ENCODE measurements around the gene PBXIP1. TPM values are rescaled to one million over a fixed set of nuclear protein-coding genes. Genes with fewer than 3 reads are reported as not detected.
A peak's percentile ranks its signal among the peaks of the same experiment; 100 is the strongest.

PBXIP1 gene
- total and polyA plus RNA-seq, 2 of the 13 experiments (the other 11 are each of a cell fraction or from before 2014, with no cell fraction given) = 16.3 to 31.9 TPM

- TF ChIP-seq ZNF570 (CRISPR knock-in tag; IDR thresholded peaks at IDR 0.05; ENCODE audit: borderline replicate concordance) (0 out of 2 replicates have a peak, but pooled peaks have one; percentile 0), REXO4 (CRISPR knock-in tag; IDR thresholded peaks at IDR 0.05; ENCODE audit: borderline replicate concordance) (peak; percentile 96; the same call in 1 of the 2 replicates), ZBTB38 (CRISPR knock-in tag; IDR thresholded peaks at IDR 0.05) (peak; percentile 11; the same call in 1 of the 2 replicates), ZNF615 (CRISPR knock-in tag; IDR thresholded peaks at IDR 0.05; ENCODE audit: borderline replicate concordance) (peak; percentile 96; the same call in 1 of the 2 replicates), SP2 (CRISPR knock-in tag; IDR thresholded peaks at IDR 0.05) (peak; percentile 51; the same call in 1 of the 2 replicates), ZNF264 (CRISPR knock-in tag; IDR thresholded peaks at IDR 0.05) (no peak), ZFP37 (CRISPR knock-in tag; IDR thresholded peaks at IDR 0.05; ENCODE audit: borderline replicate concordance) (no peak)
Measured at GRCh38 chr1:154935749-154936554, 19.9 kb downstream of the PBXIP1 start (continued).

- Histone ChIP-seq H3K79me2 (ENCODE audit: insufficient read depth, low read length) (no peaks in the 10 kb centered on the region), H4K20me1 (ENCODE audit: insufficient read depth, low read length) (no peaks in the 10 kb centered on the region), H3K9ac (ENCODE audit: insufficient read depth, low read depth, low read length) (no peak overlapping the region), H3K4me2 (ENCODE audit: low read depth, low read length) (no peak overlapping the region), H3K4me3 (replicated peaks in 1 of 3; ENCODE audit: insufficient read depth in 1 of 3, low read depth in 2 of 3, low read length in 3 of 3) (no peak overlapping the region), H3K36me3 (replicated peaks in 1 of 2; ENCODE audit: control insufficient read depth in 1 of 2, insufficient read depth in 2 of 2, low read length in 2 of 2) (no peaks in the 10 kb centered on the region), H3K27me3 (ENCODE audit: control insufficient read depth in 1 of 2, insufficient read depth in 2 of 2, low read length in 2 of 2) (no peaks in the 10 kb centered on the region), H2AFZ (ENCODE audit: low read length) (no peak overlapping the region), H3K27ac (ENCODE audit: extremely low read length, insufficient read depth, low read length) (no peak overlapping the region), H3K4me1 (ENCODE audit: insufficient read depth, low read length) (peaks cover 62% of the 10 kb centered on the region), H3K9me3 (ENCODE audit: low read length) (no peaks in the 10 kb centered on the region)
- CTCF ChIA-PET (ENCODE audit: low intra/inter-chr PET ratio, low total read pairs) = no interaction called here
- DNase-seq (ENCODE audit: low spot score) = no peak
- no TSS peak for BruUV-seq (replicated peaks)
- 96% methylated on average over 5 of the region's 5 CpGs for WGBS (ENCODE audit: low lambda C conversion rate)
- TF ChIP-seq THAP9 (CRISPR knock-in tag; IDR thresholded peaks at IDR 0.05; ENCODE audit: borderline replicate concordance) (no peak), HNRNPK (IDR thresholded peaks at IDR 0.05; ENCODE audit: low read depth, low read length, poor library complexity, severe bottlenecking) (no peak), PAF1 (CRISPR knock-in tag; IDR thresholded peaks at IDR 0.05) (no peak), DRAP1 (CRISPR knock-in tag; IDR thresholded peaks at IDR 0.05) (no peak), ZNF121 (CRISPR knock-in tag; IDR thresholded peaks at IDR 0.05) (peak; percentile 39; the same call in 1 of the 2 replicates), ZNF629 (CRISPR knock-in tag; conservative IDR thresholded peaks at IDR 0.05) (peak; percentile 76)
- FAIRE-seq = no peak
- POLR2A ChIA-PET = no interaction called here
- intact Hi-C loops (cut with micrococcal nuclease; ENCODE audit: unreplicated experiment) = no loop called here
- in situ Hi-C loops (cut with HindIII; ENCODE audit: extremely low pct_ligation_motif_present, low pct_unique_long_range_greater_than_20kb) = no loop called here
- ATAC-seq = no peak
Measured at GRCh38 chr1:154934358-154934948, 21.4 kb downstream of the PBXIP1 start.
